ENCODE results near the gene CSF1.

CSF1 gene

GRCh38 chr1:109901524-109902145 lies 9.0 kb upstream of the CSF1 start:
- peak in 1 of 3 experiments; percentile 30 for DNase-seq (ENCODE audit: low read depth in 3 of 3)

GRCh38 chr1:109902204-109902985 lies 8.3 kb upstream of the CSF1 start:
- no peak for DNase-seq (ENCODE audit: low read depth in 3 of 3)

GRCh38 chr1:109903376-109903930 lies 7.2 kb upstream of the CSF1 start:
- no peak for DNase-seq (ENCODE audit: low read depth in 3 of 3)

- no peak for DNase-seq (ENCODE audit: low read depth in 3 of 3)
These were observed 6.4 kb upstream of the CSF1 start for GRCh38 chr1:109904105-109904817.

- DNase-seq (ENCODE audit: low read depth in 3 of 3) = no peak
These were observed 5.2 kb upstream of the CSF1 start for GRCh38 chr1:109905491-109905890.

- DNase-seq (ENCODE audit: low read depth in 3 of 3) = peak; percentile 35 to 45 (median 40)
These were observed 4.3 kb upstream of the CSF1 start for GRCh38 chr1:109906160-109906838.

GRCh38 chr1:109906839-109907180 lies 3.8 kb upstream of the CSF1 start:
- no peak for DNase-seq (ENCODE audit: low read depth in 3 of 3)

- DNase-seq (ENCODE audit: low read depth in 3 of 3) = no peak
These were observed 3.4 kb upstream of the CSF1 start for GRCh38 chr1:109907190-109907774.

GRCh38 chr1:109908836-109909235 lies 1.8 kb upstream of the CSF1 start:
- no peak for DNase-seq (ENCODE audit: low read depth in 3 of 3)

- DNase-seq (ENCODE audit: low read depth in 3 of 3) = no peak
These were observed 1.1 kb upstream of the CSF1 start for GRCh38 chr1:109909561-109909960.

GRCh38 chr1:109910963-109911798 lies 532 bp downstream of the CSF1 start:
- peak in 1 of 3 experiments; percentile 28 for DNase-seq (ENCODE audit: low read depth in 3 of 3)

- DNase-seq (ENCODE audit: low read depth in 3 of 3) = no peak
These were observed 1.7 kb downstream of the CSF1 start for GRCh38 chr1:109912214-109912861.

GRCh38 chr1:109912873-109913272 lies 2.2 kb downstream of the CSF1 start:
- no peak for DNase-seq (ENCODE audit: low read depth in 3 of 3)

GRCh38 chr1:109913360-109913879 lies 2.8 kb downstream of the CSF1 start:
- DNase-seq (ENCODE audit: low read depth in 3 of 3) = no peak

- DNase-seq (ENCODE audit: low read depth in 3 of 3) = no peak
These were observed 4.1 kb downstream of the CSF1 start for GRCh38 chr1:109914587-109915240.

- DNase-seq (ENCODE audit: low read depth in 3 of 3) = no peak
These were observed 6.6 kb downstream of the CSF1 start for GRCh38 chr1:109917051-109917767.

GRCh38 chr1:109917768-109918606 lies 7.3 kb downstream of the CSF1 start:
- no peak for DNase-seq (ENCODE audit: low read depth in 3 of 3)

- DNase-seq (ENCODE audit: low read depth in 3 of 3) = no peak
These were observed 8.0 kb downstream of the CSF1 start for GRCh38 chr1:109918671-109919070.
